Measurements from ENCODE around the gene PRR29. TPM values are rescaled to one million over a fixed set of nuclear protein-coding genes. Genes with fewer than 3 reads are reported as not detected.

The PRR29 gene
- total RNA-seq, 1 experiment from 2014 or later = not detected

- ChIA-PET CTCF (interaction anchor here (0.6 to 3.2 kb wide), 16 partner anchors 10 to 182 kb away, joined by 3 to 20 read pairs (median 5); partner anchors contain the start of genes CSHL1 and GH1), POLR2A (no interaction called here)
- DNase-seq (ENCODE audit: unreplicated experiment) = peak; percentile 60
- H3K27ac Mint-ChIP-seq (ENCODE audit: low read depth, unreplicated experiment) = no peak overlapping the region
- peak; percentile 41 for TF ChIP-seq CTCF (IDR thresholded peaks at IDR 0.05; ENCODE audit: unreplicated experiment)
- BruUV-seq (replicated peaks) = no TSS peak
- H3K27me3 Mint-ChIP-seq (ENCODE audit: insufficient read depth, unreplicated experiment) = no peaks in the 10 kb centered on the region
- H3K36me3 Mint-ChIP-seq (ENCODE audit: insufficient read depth, unreplicated experiment) = no peaks in the 10 kb centered on the region
- no peaks in the 10 kb centered on the region for H3K9me3 Mint-ChIP-seq (ENCODE audit: unreplicated experiment)
- H3K4me3 Mint-ChIP-seq (ENCODE audit: unreplicated experiment) = no peak overlapping the region
- no peaks in the 10 kb centered on the region for H3K4me1 Mint-ChIP-seq (ENCODE audit: insufficient read depth, unreplicated experiment)
- intact Hi-C loops (cut with micrococcal nuclease) = no loop called here
Measured at GRCh38 chr17:63950940-63951907, 46.9 kb upstream of the PRR29 start.

- POLR2A ChIA-PET = no interaction called here
- TF ChIP-seq CTCF (IDR thresholded peaks at IDR 0.05; ENCODE audit: unreplicated experiment) = no peak
- CTCF ChIA-PET = interaction anchor here (0.6 to 2.5 kb wide), 2 partner anchors 25 to 61 kb away, joined by 3 to 6 read pairs; no protein-coding TSS in a partner anchor
- Mint-ChIP-seq H3K27ac (ENCODE audit: low read depth, unreplicated experiment) (no peak overlapping the region), H3K4me3 (ENCODE audit: unreplicated experiment) (no peak overlapping the region), H3K4me1 (ENCODE audit: insufficient read depth, unreplicated experiment) (no peaks in the 10 kb centered on the region), H3K27me3 (ENCODE audit: insufficient read depth, unreplicated experiment) (no peaks in the 10 kb centered on the region), H3K9me3 (ENCODE audit: unreplicated experiment) (no peaks in the 10 kb centered on the region), H3K36me3 (ENCODE audit: insufficient read depth, unreplicated experiment) (no peaks in the 10 kb centered on the region)
- BruUV-seq (replicated peaks) = no TSS peak
- no peak for DNase-seq (ENCODE audit: unreplicated experiment)
- intact Hi-C loops (cut with micrococcal nuclease) = no loop called here
Measured at GRCh38 chr17:63954402-63955063, 43.6 kb upstream of the PRR29 start.

- H3K4me3 Mint-ChIP-seq (ENCODE audit: unreplicated experiment) = no peak overlapping the region
- CTCF ChIA-PET = no interaction called here
- POLR2A ChIA-PET = no interaction called here
- no peak for TF ChIP-seq CTCF (IDR thresholded peaks at IDR 0.05; ENCODE audit: unreplicated experiment)
- H3K27me3 Mint-ChIP-seq (ENCODE audit: insufficient read depth, unreplicated experiment) = no peaks in the 10 kb centered on the region
- H3K9me3 Mint-ChIP-seq (ENCODE audit: unreplicated experiment) = no peaks in the 10 kb centered on the region
- H3K4me1 Mint-ChIP-seq (ENCODE audit: insufficient read depth, unreplicated experiment) = no peaks in the 10 kb centered on the region
- no peaks in the 10 kb centered on the region for H3K36me3 Mint-ChIP-seq (ENCODE audit: insufficient read depth, unreplicated experiment)
- DNase-seq (ENCODE audit: unreplicated experiment) = no peak
- no peak overlapping the region for H3K27ac Mint-ChIP-seq (ENCODE audit: low read depth, unreplicated experiment)
- BruUV-seq (replicated peaks) = no TSS peak
- intact Hi-C loops (cut with micrococcal nuclease) = no loop called here
Measured at GRCh38 chr17:63955232-63955631, 42.9 kb upstream of the PRR29 start.

GRCh38 chr17:63955791-63956190 is 42.4 kb upstream of the PRR29 start:
- ChIA-PET POLR2A (no interaction called here), CTCF (no interaction called here)
- Mint-ChIP-seq H3K4me3 (ENCODE audit: unreplicated experiment) (no peak overlapping the region), H3K4me1 (ENCODE audit: insufficient read depth, unreplicated experiment) (no peaks in the 10 kb centered on the region), H3K27ac (ENCODE audit: low read depth, unreplicated experiment) (no peak overlapping the region), H3K36me3 (ENCODE audit: insufficient read depth, unreplicated experiment) (no peaks in the 10 kb centered on the region), H3K9me3 (ENCODE audit: unreplicated experiment) (no peaks in the 10 kb centered on the region), H3K27me3 (ENCODE audit: insufficient read depth, unreplicated experiment) (no peaks in the 10 kb centered on the region)
- no TSS peak for BruUV-seq (replicated peaks)
- intact Hi-C loops (cut with micrococcal nuclease) = no loop called here
- DNase-seq (ENCODE audit: unreplicated experiment) = no peak
- no peak for TF ChIP-seq CTCF (IDR thresholded peaks at IDR 0.05; ENCODE audit: unreplicated experiment)
